ENCODE results near the gene LCLAT1. TPM values are rescaled to one million over a fixed set of nuclear protein-coding genes. Genes with fewer than 3 reads are reported as not detected.

The LCLAT1 gene
- polyA plus RNA-seq, 2 of the 4 experiments (the other 2 are of a cell fraction) = 19.5 to 71.0 TPM

DNA sequence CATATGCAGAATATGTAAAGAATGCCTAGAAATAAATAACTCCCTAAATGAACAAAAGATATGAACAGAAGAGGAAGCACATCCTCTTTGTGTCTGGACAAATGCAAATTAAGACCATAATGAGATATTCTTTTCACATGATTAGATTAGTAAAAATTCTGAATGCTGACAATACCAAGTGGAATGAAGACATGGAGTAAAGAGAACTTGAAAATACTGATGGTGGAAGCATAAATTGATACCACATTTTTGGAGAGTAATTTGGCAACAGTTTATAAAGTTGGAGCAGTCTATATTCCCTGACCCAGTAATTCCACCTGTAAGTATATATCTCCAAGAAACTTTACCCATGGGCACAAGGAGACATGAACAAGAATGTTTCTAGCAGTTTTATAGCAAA lies 230.2 kb downstream of the LCLAT1 start:
- H3K9me3 ChIP-seq = 0 out of 3 replicates have a peak, but pooled peaks cover 7% of the 10 kb centered on the region
- no peak overlapping the region for H3K4me2 ChIP-seq
- ChIA-PET POLR2A (no interaction called here), CTCF (interaction anchor here (0.8 kb wide), 1 partner anchor 23 kb away, joined by 3 read pairs; no protein-coding TSS in a partner anchor)
- no peak overlapping the region for H3K27ac ChIP-seq
- FAIRE-seq = peak; percentile 7
- no peak overlapping the region for H3K4me3 ChIP-seq
- TF ChIP-seq GATA3 (IDR thresholded peaks at IDR 0.05; ENCODE audit: borderline replicate concordance) (no peak), HOXB5 (CRISPR knock-in tag; IDR thresholded peaks at IDR 0.05) (no peak), RNF2 (IDR thresholded peaks at IDR 0.05; ENCODE audit: borderline replicate concordance, low read depth) (no peak), CEBPB (IDR thresholded peaks at IDR 0.05) (no peak), TP53 (CRISPR knock-in tag; IDR thresholded peaks at IDR 0.05) (no peak), HOXB13 (CRISPR knock-in tag; IDR thresholded peaks at IDR 0.05; ENCODE audit: low read depth) (no peak), PHF8 (IDR thresholded peaks at IDR 0.05; ENCODE audit: borderline replicate concordance, low read depth) (no peak), NFE2L2 (conservative IDR thresholded peaks at IDR 0.05; ENCODE audit: low read length) (no peak), RCOR1 (IDR thresholded peaks at IDR 0.05; ENCODE audit: low read depth, low read length) (no peak), EHF (CRISPR knock-in tag; IDR thresholded peaks at IDR 0.05) (no peak), JUN (IDR thresholded peaks at IDR 0.05) (no peak), HDAC2 (IDR thresholded peaks at IDR 0.05) (no peak), EP300 (IDR thresholded peaks at IDR 0.05) (no peak), MAZ (IDR thresholded peaks at IDR 0.05; ENCODE audit: borderline replicate concordance, low read depth, low read length) (no peak), RFX5 (IDR thresholded peaks at IDR 0.05) (no peak), ZNF302 (CRISPR knock-in tag; IDR thresholded peaks at IDR 0.05) (no peak), KDM1A (IDR thresholded peaks at IDR 0.05; ENCODE audit: low read depth) (no peak), TFCP2L1 (CRISPR knock-in tag; IDR thresholded peaks at IDR 0.05) (no peak)
- TF ChIP-seq, protein P1, sequence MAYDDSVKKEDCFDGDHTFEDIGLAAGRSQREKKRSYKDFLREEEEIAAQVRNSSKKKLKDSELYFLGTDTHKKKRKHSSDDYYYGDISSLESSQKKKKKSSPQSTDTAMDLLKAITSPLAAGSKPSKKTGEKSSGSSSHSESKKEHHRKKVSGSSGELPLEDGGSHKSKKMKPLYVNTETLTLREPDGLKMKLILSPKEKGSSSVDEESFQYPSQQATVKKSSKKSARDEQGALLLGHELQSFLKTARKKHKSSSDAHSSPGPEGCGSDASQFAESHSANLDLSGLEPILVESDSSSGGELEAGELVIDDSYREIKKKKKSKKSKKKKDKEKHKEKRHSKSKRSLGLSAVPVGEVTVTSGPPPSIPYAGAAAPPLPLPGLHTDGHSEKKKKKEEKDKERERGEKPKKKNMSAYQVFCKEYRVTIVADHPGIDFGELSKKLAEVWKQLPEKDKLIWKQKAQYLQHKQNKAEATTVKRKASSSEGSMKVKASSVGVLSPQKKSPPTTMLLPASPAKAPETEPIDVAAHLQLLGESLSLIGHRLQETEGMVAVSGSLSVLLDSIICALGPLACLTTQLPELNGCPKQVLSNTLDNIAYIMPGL (CRISPR knock-in tag; IDR thresholded peaks at IDR 0.05; ENCODE audit: borderline replicate concordance) = no peak
- TF ChIP-seq, protein P2, sequence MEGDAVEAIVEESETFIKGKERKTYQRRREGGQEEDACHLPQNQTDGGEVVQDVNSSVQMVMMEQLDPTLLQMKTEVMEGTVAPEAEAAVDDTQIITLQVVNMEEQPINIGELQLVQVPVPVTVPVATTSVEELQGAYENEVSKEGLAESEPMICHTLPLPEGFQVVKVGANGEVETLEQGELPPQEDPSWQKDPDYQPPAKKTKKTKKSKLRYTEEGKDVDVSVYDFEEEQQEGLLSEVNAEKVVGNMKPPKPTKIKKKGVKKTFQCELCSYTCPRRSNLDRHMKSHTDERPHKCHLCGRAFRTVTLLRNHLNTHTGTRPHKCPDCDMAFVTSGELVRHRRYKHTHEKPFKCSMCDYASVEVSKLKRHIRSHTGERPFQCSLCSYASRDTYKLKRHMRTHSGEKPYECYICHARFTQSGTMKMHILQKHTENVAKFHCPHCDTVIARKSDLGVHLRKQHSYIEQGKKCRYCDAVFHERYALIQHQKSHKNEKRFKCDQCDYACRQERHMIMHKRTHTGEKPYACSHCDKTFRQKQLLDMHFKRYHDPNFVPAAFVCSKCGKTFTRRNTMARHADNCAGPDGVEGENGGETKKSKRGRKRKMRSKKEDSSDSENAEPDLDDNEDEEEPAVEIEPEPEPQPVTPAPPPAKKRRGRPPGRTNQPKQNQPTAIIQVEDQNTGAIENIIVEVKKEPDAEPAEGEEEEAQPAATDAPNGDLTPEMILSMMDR (IDR thresholded peaks at IDR 0.05) = no peak
- ATAC-seq = no peak
- H3K4me1 ChIP-seq = no peaks in the 10 kb centered on the region
- DNase-seq (ENCODE audit: low read depth in 1 of 2, low spot score in 1 of 2) = no peak

DNA sequence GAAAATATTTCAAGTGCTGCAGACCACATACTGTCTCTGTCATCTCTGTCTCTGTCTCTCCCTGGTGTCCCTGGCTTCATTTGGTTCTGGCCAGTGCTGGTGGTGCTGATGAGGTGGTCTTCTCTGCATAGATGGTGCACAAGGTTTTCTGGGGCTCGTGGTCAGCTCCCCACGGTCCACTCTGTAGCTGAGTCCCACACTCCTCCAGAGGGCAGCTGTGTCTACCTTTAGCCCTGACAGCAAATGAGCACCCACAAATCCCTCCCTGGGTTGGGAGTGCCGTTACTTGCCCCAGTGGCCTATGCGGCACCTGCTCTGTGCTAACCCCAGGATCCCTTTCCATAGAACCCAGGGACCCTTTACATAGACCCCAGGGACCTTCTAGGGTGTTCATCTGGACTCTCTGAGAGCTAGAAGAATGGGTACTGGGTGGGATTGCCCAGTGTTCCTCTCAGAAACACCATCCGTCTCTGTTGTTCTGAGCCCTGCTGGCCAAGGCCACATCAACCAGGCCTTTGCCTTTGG lies 230.9 kb downstream of the LCLAT1 start:
- no peak overlapping the region for H3K4me3 ChIP-seq
- DNase-seq (ENCODE audit: low read depth in 1 of 2, low spot score in 1 of 2) = no peak
- POLR2A ChIA-PET = no interaction called here
- CTCF ChIA-PET = interaction anchor here (0.7 to 1.1 kb wide), 3 partner anchors 16 to 80 kb away, joined by 3 to 4 read pairs (median 3); no protein-coding TSS in a partner anchor
- FAIRE-seq = no peak
- H3K27ac ChIP-seq = no peak overlapping the region
- H3K9me3 ChIP-seq = 0 out of 3 replicates have a peak, but pooled peaks cover 4% of the 10 kb centered on the region
- TF ChIP-seq ZFP36 (IDR thresholded peaks at IDR 0.05; ENCODE audit: borderline replicate concordance, partially characterized antibody) = no peak
- TF ChIP-seq, protein P3, sequence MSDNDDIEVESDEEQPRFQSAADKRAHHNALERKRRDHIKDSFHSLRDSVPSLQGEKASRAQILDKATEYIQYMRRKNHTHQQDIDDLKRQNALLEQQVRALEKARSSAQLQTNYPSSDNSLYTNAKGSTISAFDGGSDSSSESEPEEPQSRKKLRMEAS (IDR thresholded peaks at IDR 0.05) = no peak
- no peak for TF ChIP-seq SREBF2 (IDR thresholded peaks at IDR 0.05)
- no peak for TF ChIP-seq JUN (IDR thresholded peaks at IDR 0.05)
- TF ChIP-seq, protein P4, sequence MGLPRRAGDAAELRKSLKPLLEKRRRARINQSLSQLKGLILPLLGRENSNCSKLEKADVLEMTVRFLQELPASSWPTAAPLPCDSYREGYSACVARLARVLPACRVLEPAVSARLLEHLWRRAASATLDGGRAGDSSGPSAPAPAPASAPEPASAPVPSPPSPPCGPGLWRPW (IDR thresholded peaks at IDR 0.05) = no peak
- no peak for TF ChIP-seq MYC (IDR thresholded peaks at IDR 0.05; ENCODE audit: borderline replicate concordance, low read length)
- no peak overlapping the region for H3K4me2 ChIP-seq
- ATAC-seq = peak; percentile 15 to 42; a peak in 3 of 6 replicates
- H3K4me1 ChIP-seq = no peaks in the 10 kb centered on the region
- WGBS (ENCODE audit: missing lambda C conversion rate) = 60% methylated on average over 5 of the region's 5 CpGs
